Trophoblast cell (in vitro differentiated cells and primary cell): ENCODE data around the gene ZNF592.

Experiments
- DNase-seq, 2 donors: peaks; one replicate each; pipeline ENCODE4 v3.0.0-alpha.2; 2016
- H2AFZ ChIP-seq: 2 replicates; pipeline ENCODE4 v1.6.1; 2013; ENCODE audit warnings: low read length, moderate library complexity, mild to moderate bottlenecking; ENCODE audit not compliant: insufficient read depth, poor library complexity
- H2AK5ac ChIP-seq: 2 replicates; pipeline ENCODE4 v1.6.1; 2013; ENCODE audit warnings: mild to moderate bottlenecking, low read length
- H2BK120ac ChIP-seq: 2 replicates; pipeline ENCODE4 v1.6.1; 2013; ENCODE audit warnings: low read length, mild to moderate bottlenecking, moderate library complexity; ENCODE audit not compliant: insufficient read depth, poor library complexity
- H2BK12ac ChIP-seq: 2 replicates; pipeline ENCODE4 v1.6.1; 2013; ENCODE audit warnings: mild to moderate bottlenecking, low read length, moderate library complexity
- H2BK5ac ChIP-seq: 2 replicates; pipeline ENCODE4 v1.6.1; 2013; ENCODE audit warnings: low read length, low read depth, moderate library complexity, mild to moderate bottlenecking; ENCODE audit not compliant: poor library complexity
- H3K14ac ChIP-seq: 2 replicates; pipeline ENCODE4 v1.6.1; 2013; ENCODE audit warnings: mild to moderate bottlenecking, low read length
- H3K18ac ChIP-seq: 2 replicates; pipeline ENCODE4 v1.6.1; 2013; ENCODE audit warnings: mild to moderate bottlenecking, low read length
- H3K23ac ChIP-seq: 2 replicates; pipeline ENCODE4 v1.6.1; 2013; ENCODE audit warnings: low read length
- H3K27ac ChIP-seq: 2 replicates; pipeline ENCODE4 v1.5.1; 2013; ENCODE audit warnings: low read depth, mild to moderate bottlenecking, inconsistent platforms, low read length, moderate library complexity
- H3K27me3 ChIP-seq: 2 replicates; pipeline ENCODE4 v1.6.1; 2013; ENCODE audit warnings: inconsistent platforms, mild to moderate bottlenecking, low read length, moderate library complexity; ENCODE audit not compliant: insufficient read depth
- H3K36me3 ChIP-seq, 2 experiments: 1 replicate in 1 of 2; 2 replicates in 1 of 2; pipeline ENCODE4 v1.6.1; 2013; ENCODE audit warnings: low read length in 2 of 2, mild to moderate bottlenecking in 2 of 2, moderate library complexity in 1 of 2; ENCODE audit not compliant: insufficient read depth in 2 of 2, control insufficient read depth in 1 of 2
- H3K4ac ChIP-seq: 2 replicates; pipeline ENCODE4 v1.6.1; 2013; ENCODE audit warnings: low read depth, mild to moderate bottlenecking, low read length, moderate library complexity
- H3K4me1 ChIP-seq, 2 experiments: 1 replicate in 1 of 2; 2 replicates in 1 of 2; pipeline ENCODE4 v1.6.1; 2013; ENCODE audit warnings: low read length in 2 of 2, mild to moderate bottlenecking in 2 of 2, moderate library complexity in 1 of 2; ENCODE audit not compliant: insufficient read depth in 2 of 2, control insufficient read depth in 1 of 2
- H3K4me2 ChIP-seq: 2 replicates; pipeline ENCODE4 v1.6.1; 2013; ENCODE audit warnings: inconsistent platforms, mild to moderate bottlenecking, low read length, moderate library complexity
- H3K4me3 ChIP-seq: 2 replicates; pipeline ENCODE4 v1.5.1; 2013; ENCODE audit warnings: mild to moderate bottlenecking, low read depth, low read length, inconsistent platforms
- H3K79me1 ChIP-seq: one replicate; pipeline ENCODE4 v1.6.1; 2013; ENCODE audit warnings: low read length
- H3K79me2 ChIP-seq: 2 replicates; pipeline ENCODE4 v1.6.1; 2013; ENCODE audit warnings: low read length, mild to moderate bottlenecking; ENCODE audit not compliant: control insufficient read depth, insufficient read depth, poor library complexity
- H3K9ac ChIP-seq: 2 replicates; pipeline ENCODE4 v1.6.1; 2013; ENCODE audit warnings: mild to moderate bottlenecking, low read length
- H3K9me3 ChIP-seq: 2 replicates; pipeline ENCODE4 v1.6.1; 2013; ENCODE audit warnings: low read depth, mild to moderate bottlenecking, control low read depth, inconsistent platforms, low read length; ENCODE audit not compliant: insufficient read depth
- H4K12ac ChIP-seq: 2 replicates; pipeline ENCODE4 v1.6.1; 2013; ENCODE audit warnings: low read depth, mild to moderate bottlenecking, low read length, moderate library complexity
- H4K8ac ChIP-seq: 2 replicates; pipeline ENCODE4 v1.6.1; 2013; ENCODE audit warnings: low read depth, mild to moderate bottlenecking, low read length, moderate library complexity
- H4K91ac ChIP-seq: one replicate; pipeline ENCODE4 v1.6.1; 2013; ENCODE audit warnings: low read depth, mild to moderate bottlenecking, low read length, moderate library complexity
- WGBS: extraction: QIAGEN DNeasy Blood & Tissue Kit; methylation state at CpG from one replicate; pipeline ENCODE4 v1.1.7; 2013; ENCODE audit warnings: missing lambda C conversion rate; ENCODE audit not compliant: insufficient read length, insufficient coverage; ENCODE audit errors: extremely low coverage; 5-methylcytosine and 5-hydroxymethylcytosine counted together

The ZNF592 gene

GRCh38 chr15:84846269-84846668 lies 97.9 kb downstream of the ZNF592 start:
- no peak overlapping the region for H3K27ac ChIP-seq
- H2AFZ ChIP-seq = no peak overlapping the region
- peaks cover 6 to 7% of the 10 kb centered on the region in 2 experiments for H3K36me3 ChIP-seq
- DNase-seq = no peak
- H3K18ac ChIP-seq = no peak overlapping the region
- H3K9me3 ChIP-seq = peaks cover 1% of the 10 kb centered on the region
- no peaks in the 10 kb centered on the region for H3K27me3 ChIP-seq
- H3K4me1 ChIP-seq = peaks cover 0 to 3% of the 10 kb centered on the region in 2 experiments
- no peak overlapping the region for H2BK5ac ChIP-seq
- H4K8ac ChIP-seq = no peak overlapping the region
- no CpG with 5 or more reads among the region's 1 CpG for WGBS
- H2BK120ac ChIP-seq = no peak overlapping the region
- no peak overlapping the region for H4K12ac ChIP-seq
- H4K91ac ChIP-seq = no peak overlapping the region
- H3K4ac ChIP-seq = no peak overlapping the region
- no peak overlapping the region for H3K14ac ChIP-seq
- H2AK5ac ChIP-seq = no peak overlapping the region
- H3K4me3 ChIP-seq = no peak overlapping the region
- no peaks in the 10 kb centered on the region for H3K79me2 ChIP-seq
- no peak overlapping the region for H3K4me2 ChIP-seq
- peaks cover 2% of the 10 kb centered on the region for H3K79me1 ChIP-seq
- no peak overlapping the region for H3K9ac ChIP-seq
- no peak overlapping the region for H2BK12ac ChIP-seq
- H3K23ac ChIP-seq = no peak overlapping the region

GRCh38 chr15:84847382-84847781 lies 99.0 kb downstream of the ZNF592 start:
- H3K4me3 ChIP-seq = no peak overlapping the region
- H3K79me1 ChIP-seq = peaks cover 2% of the 10 kb centered on the region
- H3K18ac ChIP-seq = no peak overlapping the region
- H3K79me2 ChIP-seq = no peaks in the 10 kb centered on the region
- H3K4ac ChIP-seq = no peak overlapping the region
- peaks cover 6 to 7% of the 10 kb centered on the region in 2 experiments for H3K36me3 ChIP-seq
- peaks cover 1% of the 10 kb centered on the region for H3K9me3 ChIP-seq
- H4K8ac ChIP-seq = no peak overlapping the region
- H4K12ac ChIP-seq = no peak overlapping the region
- no peak overlapping the region for H2BK5ac ChIP-seq
- no peak overlapping the region for H2AFZ ChIP-seq
- no peak for DNase-seq
- H3K4me2 ChIP-seq = no peak overlapping the region
- peaks cover 0 to 3% of the 10 kb centered on the region in 2 experiments for H3K4me1 ChIP-seq
- no peak overlapping the region for H2BK12ac ChIP-seq
- H3K23ac ChIP-seq = no peak overlapping the region
- no peak overlapping the region for H4K91ac ChIP-seq
- H2BK120ac ChIP-seq = no peak overlapping the region
- no peaks in the 10 kb centered on the region for H3K27me3 ChIP-seq
- H3K9ac ChIP-seq = no peak overlapping the region
- no peak overlapping the region for H2AK5ac ChIP-seq
- no peak overlapping the region for H3K27ac ChIP-seq
- no peak overlapping the region for H3K14ac ChIP-seq

GRCh38 chr15:84852212-84852611 lies 103.8 kb downstream of the ZNF592 start:
- no peaks in the 10 kb centered on the region for H3K9me3 ChIP-seq
- no peak overlapping the region for H2BK12ac ChIP-seq
- H3K4me3 ChIP-seq = no peak overlapping the region
- H4K8ac ChIP-seq = no peak overlapping the region
- H3K4ac ChIP-seq = no peak overlapping the region
- H2AK5ac ChIP-seq = no peak overlapping the region
- WGBS = no CpG with 5 or more reads among the region's 5 CpGs
- no peak overlapping the region for H2BK120ac ChIP-seq
- no peaks in the 10 kb centered on the region for H3K79me2 ChIP-seq
- H3K79me1 ChIP-seq = no peaks in the 10 kb centered on the region
- H3K9ac ChIP-seq = no peak overlapping the region
- no peak overlapping the region for H4K12ac ChIP-seq
- H3K27ac ChIP-seq = no peak overlapping the region
- no peak overlapping the region for H4K91ac ChIP-seq
- no peak overlapping the region for H2BK5ac ChIP-seq
- no peak overlapping the region for H3K14ac ChIP-seq
- no peak overlapping the region for H2AFZ ChIP-seq
- H3K18ac ChIP-seq = no peak overlapping the region
- peaks cover 14 to 15% of the 10 kb centered on the region in 2 experiments for H3K36me3 ChIP-seq
- DNase-seq = no peak
- H3K23ac ChIP-seq = no peak overlapping the region
- H3K4me1 ChIP-seq = no peaks in the 10 kb centered on the region
- no peaks in the 10 kb centered on the region for H3K27me3 ChIP-seq
- no peak overlapping the region for H3K4me2 ChIP-seq

GRCh38 chr15:84855136-84855535 lies 106.7 kb downstream of the ZNF592 start:
- H2BK5ac ChIP-seq = no peak overlapping the region
- no peak overlapping the region for H3K27ac ChIP-seq
- H4K12ac ChIP-seq = no peak overlapping the region
- no peak overlapping the region for H3K4ac ChIP-seq
- H2AK5ac ChIP-seq = no peak overlapping the region
- WGBS = no CpG with 5 or more reads among the region's 9 CpGs
- no peak overlapping the region for H3K4me3 ChIP-seq
- peaks cover 2 to 4% of the 10 kb centered on the region in 2 experiments for H3K4me1 ChIP-seq
- H3K79me2 ChIP-seq = no peaks in the 10 kb centered on the region
- peaks cover 33 to 41% of the 10 kb centered on the region in 2 experiments for H3K36me3 ChIP-seq
- no peak overlapping the region for H3K9ac ChIP-seq
- no peak for DNase-seq
- H3K23ac ChIP-seq = no peak overlapping the region
- no peak overlapping the region for H2BK12ac ChIP-seq
- no peaks in the 10 kb centered on the region for H3K79me1 ChIP-seq
- H3K27me3 ChIP-seq = no peaks in the 10 kb centered on the region
- no peak overlapping the region for H3K18ac ChIP-seq
- H4K8ac ChIP-seq = no peak overlapping the region
- no peak overlapping the region for H3K14ac ChIP-seq
- H2AFZ ChIP-seq = no peak overlapping the region
- no peaks in the 10 kb centered on the region for H3K9me3 ChIP-seq
- no peak overlapping the region for H4K91ac ChIP-seq
- H3K4me2 ChIP-seq = no peak overlapping the region
- H2BK120ac ChIP-seq = no peak overlapping the region
